T-helper 1 cell treated with Interleukin-12 subunit alpha and Interleukin-12 subunit beta and Interleukin-4 antibody, amounts not matched to agents 30 ng/mL and 1 ng/mL, for 36 hours (primary cell): ENCODE measurements around the gene MARCHF2. TPM values are rescaled to one million over a fixed set of nuclear protein-coding genes. Genes with fewer than 3 reads are reported as not detected.

Experiments
- intact Hi-C: fragments of 100-400 bp; cut with micrococcal nuclease; formaldehyde crosslinking; loops from one replicate; pipeline ENCODE4 v1.15.1; 2024
- total RNA-seq: library from RNA; stranded (reverse); gene quantifications from 2 replicates; pipeline ENCODE4 v1.2.3, GENCODE V29; 2022

The MARCHF2 gene
- total RNA-seq, 1 donor from 2014 or later: 19.0 TPM

DNA sequence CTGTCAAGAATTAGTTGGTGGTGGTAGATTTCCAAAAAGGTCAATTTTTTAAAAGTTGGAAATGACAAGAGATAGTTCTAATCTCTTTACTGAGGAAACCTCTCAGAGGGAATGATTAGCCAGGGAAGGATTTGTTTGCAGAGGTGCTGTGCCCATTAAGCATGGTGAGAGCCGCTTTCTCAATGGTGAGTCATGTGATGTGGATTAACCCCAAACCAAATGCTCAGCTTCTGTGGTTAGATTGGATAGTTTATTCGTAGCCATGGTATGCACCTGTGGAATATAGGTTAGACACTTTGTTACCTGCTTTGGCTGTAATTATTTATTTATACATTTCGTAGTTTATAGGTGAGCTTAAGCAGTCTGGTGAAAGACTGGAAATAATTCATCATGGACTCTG, 38.8 kb downstream of the MARCHF2 start:
- intact Hi-C loops: no loop called here

DNA sequence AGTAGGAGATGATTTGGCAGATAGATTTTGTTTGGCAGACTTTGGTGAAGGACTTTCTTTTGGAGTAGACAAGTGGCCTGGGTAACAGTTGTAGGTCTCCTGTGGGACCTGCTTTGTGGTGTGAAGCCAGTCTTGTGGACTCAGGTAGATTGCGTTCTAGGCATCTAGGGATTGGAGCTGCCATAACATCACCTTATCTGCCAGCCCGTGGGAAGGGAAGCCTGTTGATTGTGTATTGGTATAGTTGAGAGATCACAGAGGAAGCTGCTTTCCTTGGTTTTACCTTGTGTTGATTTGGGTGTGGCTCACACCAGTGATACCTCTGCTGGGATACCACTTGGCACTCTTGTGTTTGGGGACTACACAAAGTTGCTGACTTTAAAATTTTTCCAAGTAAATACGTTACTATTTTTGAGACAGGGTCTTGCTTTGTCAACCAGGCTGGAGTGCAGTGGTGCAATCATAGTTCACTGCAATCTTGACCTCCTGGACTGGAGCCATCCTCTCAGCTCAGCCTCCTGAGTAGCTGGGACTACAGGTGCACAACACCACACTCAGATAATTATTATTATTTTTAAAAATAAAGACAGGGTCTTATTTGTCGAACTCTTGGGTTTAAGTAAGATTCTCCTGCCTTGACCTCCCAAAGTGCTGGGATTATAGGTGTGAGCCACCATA, 39.5 kb downstream of the MARCHF2 start:
- intact Hi-C loops: no loop called here

DNA sequence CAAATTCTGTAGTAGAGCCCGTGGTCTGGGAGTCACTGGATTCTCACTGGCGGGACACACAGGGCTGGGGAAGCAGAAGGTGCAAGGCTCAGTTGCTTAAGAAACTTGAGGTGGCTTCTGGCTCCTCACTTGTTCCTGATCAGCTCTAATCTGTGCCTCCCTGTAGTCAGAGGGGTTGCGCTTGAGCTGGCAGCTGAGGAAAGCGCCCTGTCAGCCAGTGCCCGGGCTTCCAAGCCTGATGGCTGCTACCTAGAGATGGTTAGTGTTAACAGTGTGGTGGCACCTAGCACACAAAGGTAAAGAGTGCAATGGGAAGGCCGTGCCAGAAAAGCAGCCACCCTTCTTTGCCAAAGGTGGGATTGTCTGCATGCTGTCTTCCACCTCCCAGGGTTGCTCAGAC, 40.5 kb downstream of the MARCHF2 start:
- intact Hi-C loops: no loop called here

DNA sequence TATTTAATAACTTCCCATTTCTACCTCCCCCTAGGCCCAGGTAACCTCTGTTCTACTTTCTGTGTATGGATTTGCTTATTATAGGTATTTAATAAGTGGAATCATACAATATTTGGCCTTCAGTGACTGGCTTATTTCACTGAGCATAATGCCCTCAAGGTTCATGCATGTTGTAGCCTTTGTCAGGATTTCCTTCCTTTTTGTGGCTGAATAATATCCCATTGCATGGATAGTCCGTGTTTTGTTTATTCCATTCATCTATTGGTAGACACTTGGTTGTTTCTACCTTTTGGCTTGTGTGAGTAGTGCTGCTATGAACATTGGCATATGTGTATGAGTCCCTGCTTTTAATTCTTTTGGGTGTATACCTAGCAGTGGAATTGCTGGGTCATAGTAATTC, 41.1 kb downstream of the MARCHF2 start:
- intact Hi-C loops: no loop called here

DNA sequence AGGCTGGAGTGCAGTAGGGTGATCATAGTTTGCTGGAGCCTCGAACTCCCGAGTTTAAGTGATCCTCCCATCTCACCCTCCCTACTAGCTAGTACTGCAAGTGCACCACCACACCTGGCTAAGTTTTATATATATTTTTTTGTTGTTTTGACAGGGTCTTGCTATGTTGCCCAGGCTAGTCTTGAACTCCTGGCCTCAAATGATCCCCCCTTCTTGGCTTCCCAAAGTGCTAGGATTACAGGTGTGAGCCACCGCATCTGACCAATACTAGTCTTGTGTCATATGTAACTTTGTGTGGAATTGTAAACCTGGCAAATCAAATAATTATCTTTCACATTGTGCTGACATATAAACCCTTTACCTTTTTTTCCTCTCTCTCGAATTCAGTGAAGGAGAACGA, 41.9 kb downstream of the MARCHF2 start:
- intact Hi-C loops: no loop called here

DNA sequence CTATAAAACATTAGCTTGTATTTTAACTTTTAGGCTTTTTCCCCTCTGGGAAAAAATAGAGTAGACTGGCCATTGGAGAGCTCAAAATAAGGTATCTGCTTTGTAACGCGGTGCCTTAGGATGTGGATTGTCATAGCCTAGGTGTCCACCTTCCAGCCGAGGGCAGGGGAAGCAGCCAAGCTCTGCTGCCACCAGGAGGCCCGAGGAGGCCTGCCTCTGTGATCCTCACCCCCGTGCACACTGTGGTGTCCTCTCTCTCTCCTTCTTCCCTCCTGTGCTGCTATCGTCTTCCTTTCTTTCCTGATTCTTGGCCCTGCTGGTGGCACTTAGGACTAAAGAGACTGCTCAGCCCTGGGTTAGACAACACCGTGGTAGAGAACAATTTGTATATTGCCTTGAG, 43.0 kb downstream of the MARCHF2 start:
- intact Hi-C loops: no loop called here

DNA sequence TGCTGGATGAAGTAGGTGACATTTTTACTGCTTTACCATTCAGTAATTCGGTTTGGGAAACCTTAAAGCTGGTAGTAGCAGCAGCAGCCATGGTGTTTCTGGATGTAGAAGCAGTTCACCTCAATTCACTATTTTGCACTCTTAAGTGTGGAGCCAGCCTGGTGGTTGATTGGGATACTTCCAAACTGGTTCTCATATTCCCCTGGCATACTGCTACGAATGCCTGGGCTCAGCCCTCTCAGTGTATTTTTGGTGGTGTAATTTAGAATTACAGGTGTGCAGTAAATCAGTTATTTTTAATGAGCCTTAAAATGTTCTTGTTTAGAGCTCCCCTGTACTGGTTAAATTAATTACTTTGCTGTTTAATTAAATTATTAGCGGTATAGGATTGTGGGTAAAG, 44.1 kb downstream of the MARCHF2 start:
- intact Hi-C loops: no loop called here

DNA sequence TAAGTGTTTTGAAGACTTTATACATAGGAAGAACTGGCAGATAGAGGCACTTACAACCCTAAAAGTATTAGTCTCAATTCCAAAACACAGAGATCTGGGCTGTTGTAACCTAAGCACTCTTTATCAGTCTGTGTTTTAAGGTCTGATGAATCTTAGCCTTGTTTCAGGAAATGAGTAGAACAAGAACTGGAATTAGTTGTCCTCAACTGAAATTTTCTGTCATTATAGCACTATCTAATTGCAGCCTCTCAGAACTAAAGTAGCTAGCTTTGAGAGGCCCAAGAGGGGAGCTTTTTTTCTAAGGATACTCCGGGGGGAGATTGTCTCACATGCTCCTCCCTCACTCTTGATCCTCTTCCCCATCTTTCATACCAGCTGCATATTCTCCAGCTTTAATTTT, 44.7 kb downstream of the MARCHF2 start:
- intact Hi-C loops: no loop called here

DNA sequence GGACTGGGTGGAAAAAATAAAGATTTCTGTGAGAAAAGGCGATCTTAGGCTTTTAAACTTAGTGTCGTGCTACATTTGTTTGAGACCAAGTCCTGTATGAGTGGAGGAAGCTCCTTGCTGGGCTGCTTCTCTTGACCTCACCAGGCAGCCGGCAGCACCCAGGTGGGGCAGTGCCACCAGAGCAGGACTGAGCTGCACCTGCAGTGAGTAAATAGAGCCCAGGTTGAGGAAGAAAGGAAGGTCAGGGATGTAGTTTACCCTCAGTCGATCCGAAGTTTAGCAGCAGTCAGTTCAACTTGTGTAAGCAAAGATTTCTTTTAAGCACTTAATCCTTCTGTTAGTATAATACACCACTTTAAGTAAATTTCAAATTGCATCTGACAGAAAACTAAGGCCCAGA, 45.3 kb downstream of the MARCHF2 start:
- intact Hi-C loops: no loop called here

DNA sequence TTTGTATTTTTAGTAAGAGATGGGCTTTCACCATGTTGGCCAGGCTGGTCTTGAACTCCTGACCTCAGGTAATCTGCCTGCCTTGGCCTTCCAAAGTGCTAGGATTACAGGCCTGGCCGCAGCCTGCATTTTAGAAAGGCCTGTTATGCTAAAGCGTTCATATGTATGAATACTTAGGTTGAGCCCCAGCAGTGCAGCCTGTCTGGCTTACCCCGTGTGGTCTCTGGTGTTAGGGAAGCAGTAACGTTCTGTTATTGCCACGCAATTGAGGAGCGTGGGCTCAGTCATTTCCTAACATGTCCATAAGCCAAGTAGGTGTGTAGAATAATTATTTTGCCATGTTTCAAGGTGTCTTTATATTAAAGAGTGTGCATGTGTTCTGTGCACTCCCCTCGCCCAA, 46.0 kb downstream of the MARCHF2 start:
- intact Hi-C loops: no loop called here

DNA sequence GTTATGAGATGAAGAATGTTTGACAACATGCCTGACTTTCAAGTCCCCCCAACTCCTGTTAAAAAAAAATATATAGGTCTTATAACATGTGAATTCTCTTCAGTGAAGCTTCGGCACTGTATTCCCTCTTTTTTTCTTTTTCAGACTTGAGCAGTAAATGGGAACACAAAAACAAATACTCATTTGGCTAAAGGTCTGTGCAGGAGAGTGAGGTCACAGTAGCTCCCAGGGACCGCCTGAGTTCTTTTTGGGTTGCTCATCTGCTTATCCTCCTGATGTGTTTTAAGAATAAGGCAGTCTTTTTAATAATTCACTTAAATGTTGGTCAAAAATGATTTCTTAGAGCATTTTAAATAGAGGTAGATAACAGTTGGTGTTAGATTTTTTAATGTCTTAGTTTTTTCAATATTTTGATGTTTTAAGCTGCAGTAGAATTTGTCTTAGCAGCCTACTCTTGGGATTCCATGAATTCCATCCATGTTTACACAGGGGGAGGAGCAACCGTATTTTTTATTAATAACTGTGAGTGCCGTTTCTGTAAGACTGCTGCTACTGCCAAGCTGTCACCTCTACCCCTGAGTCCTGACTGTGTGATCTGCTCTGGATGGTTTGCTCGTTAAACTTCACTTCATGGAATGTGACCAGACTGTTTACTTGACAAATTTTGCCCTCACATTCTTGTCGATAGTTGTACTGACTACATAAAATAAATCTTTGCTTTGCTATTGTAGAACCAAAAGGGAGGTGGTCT, 46.6 kb downstream of the MARCHF2 start:
- intact Hi-C loops: no loop called here

DNA sequence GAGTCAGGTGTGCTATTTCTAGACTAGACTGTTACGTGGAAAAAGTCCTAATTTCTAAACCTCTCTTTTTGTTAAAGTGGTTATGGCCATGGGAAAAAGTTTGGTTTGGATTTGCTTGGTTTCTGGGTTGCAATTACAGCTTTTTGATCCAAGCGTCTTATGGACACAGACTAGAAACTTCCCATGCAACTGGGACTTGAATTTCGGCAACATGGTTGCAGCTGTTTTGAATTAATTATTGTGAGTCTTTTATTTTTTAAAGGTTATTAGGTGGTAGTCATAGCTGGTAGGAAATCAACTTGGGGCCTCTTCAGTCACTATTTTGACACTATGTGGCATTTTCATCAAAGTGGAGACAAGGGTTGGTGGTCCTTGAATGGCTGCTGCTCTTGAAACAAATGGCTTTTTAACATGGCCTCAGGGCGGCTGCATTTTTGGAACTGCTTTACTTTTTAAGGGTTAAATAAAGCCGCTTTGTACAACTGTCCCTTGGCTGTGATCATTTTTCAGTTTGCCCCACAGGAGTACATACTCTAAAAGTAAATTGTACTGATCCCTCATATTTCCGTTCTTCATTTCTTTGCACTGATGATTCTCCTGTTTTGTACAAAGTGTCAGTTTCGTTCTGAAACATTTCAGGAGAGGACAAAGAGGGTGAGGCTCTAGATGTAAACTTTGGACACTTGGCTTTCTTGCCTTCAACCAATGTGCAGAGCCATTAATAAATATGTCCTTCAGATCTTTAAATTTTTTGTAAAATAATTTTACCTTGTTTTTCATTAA, 47.6 kb downstream of the MARCHF2 start:
- intact Hi-C loops: no loop called here

DNA sequence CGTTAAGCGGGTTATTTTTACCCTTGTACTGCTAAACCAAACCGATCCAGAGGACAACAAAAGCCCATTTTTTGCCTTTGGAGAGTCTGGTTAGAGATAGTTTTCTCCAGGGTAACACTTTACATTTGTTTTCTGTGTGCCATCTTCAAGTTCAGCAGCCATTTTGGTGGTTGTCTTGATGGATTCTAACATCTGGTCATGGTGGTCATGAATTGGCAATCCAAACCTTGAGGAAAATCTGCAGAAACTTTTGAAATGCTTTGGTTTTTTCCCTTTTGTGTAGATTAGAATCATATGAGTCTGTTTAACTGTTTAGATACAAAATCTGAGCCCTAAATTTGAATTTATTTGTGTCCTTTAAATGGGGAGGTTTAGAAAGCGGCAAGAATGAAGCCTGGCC, 48.3 kb downstream of the MARCHF2 start:
- intact Hi-C loops: no loop called here

DNA sequence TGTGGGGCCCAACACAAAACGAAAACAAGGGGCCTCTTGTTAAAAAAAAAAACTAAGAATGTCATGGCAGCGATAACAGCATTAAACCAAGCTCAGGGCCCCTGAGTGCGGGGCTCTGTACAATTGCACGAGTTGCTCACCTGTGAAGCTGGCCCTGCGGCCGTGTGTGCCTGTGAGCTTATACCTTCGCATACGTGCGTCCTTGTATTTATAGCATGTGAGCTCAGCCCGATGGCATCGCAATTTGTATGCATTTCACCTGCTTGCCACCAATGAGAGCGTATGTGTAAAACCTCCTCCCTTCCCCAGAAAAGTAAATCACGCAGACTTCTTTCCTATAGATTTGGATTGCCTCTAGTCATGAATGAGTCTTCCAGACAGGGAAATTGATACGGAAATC, 48.8 kb downstream of the MARCHF2 start:
- intact Hi-C loops: no loop called here

DNA sequence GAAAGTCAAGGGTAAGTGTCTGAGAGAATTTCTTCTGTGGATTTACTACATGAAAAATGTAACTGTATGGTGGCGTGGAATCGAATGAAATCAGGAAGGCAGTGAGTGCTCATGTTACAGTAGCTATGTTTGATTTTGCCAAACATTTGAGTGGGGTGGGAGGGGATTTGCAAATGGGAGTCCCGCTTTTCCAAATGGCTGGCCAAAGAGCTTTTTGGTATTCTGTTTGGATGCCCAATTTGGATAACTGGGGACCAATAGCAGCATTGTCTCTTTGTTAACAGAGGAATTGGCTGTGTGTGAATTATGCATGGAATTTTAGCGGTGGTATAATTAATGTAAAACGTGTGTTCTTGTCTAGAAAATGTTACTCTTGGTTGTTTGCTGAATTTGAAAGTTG, 49.5 kb downstream of the MARCHF2 start:
- intact Hi-C loops: no loop called here

DNA sequence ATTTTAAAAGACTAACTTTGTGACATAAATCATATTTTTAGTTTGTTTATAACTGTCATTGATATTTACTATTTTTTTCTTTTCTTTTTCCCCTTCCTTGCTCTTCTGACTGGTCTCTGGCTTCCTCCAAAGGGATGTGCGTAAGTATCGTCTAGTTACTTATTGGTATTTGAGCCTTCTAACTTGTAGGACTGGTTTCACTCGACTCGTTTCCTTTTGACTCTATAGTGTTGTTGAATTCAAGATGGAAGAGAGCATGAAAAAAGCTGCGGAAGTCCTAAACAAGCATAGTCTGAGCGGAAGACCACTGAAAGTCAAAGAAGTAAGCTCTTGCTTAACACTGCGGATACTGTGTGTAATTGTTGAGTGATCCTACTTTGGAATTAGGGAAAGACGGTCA, 50.3 kb downstream of the MARCHF2 start:
- intact Hi-C loops: no loop called here

DNA sequence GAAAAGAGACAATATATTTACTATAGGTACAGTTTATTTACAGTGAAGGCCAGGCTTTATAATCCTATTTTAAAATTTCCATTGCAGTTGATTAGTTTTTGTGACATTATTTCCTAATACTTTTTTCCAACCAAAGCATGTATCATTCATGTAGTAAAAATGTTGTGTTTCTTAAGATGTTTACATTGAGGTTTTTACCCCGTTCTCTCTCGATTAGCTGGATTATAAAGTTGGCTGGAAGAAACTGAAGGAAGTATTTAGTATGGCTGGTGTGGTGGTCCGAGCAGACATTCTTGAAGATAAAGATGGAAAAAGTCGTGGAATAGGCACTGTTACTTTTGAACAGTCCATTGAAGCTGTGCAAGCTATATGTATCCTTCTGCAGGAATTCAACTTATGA, 52.9 kb downstream of the MARCHF2 start:
- intact Hi-C loops: no loop called here

DNA sequence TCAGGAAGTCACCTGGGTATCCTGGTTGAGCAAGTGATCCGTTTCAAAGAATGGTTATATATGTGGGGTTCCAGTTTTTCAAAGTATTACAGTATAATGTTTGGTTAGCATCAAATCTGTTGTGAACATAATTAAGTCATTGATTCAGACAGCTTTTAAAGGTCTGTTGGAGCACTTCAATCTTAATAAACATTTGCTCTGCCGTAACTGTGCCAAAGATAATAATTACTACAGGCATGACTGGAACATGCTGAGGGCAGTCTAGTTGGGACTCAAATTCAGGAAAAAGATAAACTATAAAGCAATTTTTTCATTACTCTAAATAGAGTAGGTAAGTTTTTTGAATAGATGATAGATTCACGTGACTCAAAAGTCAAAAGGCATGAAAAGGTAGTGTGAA, 55.0 kb downstream of the MARCHF2 start:
- intact Hi-C loops: no loop called here

DNA sequence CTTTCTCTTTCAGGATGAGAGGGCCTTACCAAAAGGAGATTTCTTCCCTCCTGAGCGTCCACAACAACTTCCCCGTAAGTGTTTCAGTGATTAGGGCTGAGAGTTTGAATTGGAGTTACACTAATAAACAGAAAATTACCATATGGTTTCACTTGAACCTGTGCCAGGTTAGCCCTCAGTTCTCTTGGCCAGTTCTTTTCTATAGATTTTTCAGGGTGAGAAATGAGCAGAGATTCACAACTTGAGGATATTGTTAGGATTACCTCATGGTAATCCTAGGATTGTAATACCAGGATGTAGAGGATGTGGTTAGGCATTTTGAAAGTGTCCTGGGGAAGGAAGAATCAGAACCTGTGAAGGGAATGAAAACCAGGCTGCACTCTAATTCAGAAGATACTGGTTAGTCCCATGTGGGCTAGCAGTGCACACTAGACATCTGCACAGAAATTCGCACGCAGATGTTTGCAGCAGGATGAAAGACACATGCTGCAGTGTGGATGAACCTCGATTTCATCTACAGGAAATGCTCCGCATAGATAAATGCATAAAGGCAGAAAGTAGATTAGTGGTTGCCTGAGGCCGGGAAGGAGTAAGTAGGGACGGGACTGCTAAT, 55.8 kb downstream of the MARCHF2 start:
- intact Hi-C loops: no loop called here

DNA sequence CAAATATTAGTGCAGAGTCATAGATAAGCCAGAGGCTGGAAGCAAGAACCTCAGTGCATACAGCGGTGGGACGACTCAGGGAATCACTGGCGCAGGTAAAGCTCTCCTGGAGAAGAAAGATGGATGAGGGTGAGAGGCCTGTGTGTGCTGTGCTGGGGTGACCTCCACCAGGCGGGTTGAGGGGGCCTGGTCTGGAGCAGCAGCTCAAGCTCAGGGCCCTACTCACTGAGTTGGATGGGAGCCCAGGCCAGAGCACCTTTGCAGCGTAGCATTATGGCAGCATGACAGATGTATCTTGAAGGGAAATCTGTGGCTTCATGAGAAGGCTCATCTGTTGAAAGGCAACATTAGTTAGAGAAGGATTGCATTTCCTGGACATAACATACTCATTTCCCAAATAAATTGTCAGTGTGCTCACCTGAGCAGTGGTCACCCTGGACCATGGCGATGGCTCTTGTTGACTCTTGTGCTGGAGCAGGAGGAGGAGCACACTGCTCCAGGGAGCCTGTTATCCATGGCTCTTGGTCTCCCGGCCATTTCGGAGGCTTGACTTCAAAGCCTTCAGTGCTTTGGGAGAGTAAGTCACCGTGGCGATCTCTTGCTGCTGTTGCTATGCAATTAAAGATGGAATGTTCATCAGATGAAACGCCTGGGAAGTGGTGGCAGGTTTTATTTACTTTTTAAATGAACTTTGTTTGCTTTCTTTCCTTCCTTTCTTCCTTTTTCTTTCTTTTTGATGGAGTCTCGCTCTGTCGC, 56.7 kb downstream of the MARCHF2 start:
- intact Hi-C loops: no loop called here
